GM23248 (cell line): ENCODE data around the gene FAM236A.
"Not testable (repeated sequence)": the region's sequence is repeated elsewhere in the genome, so short reads cannot be mapped to it uniquely, and the experiment has no call there.

Source experiments
- EZH2 ChIP-seq: fragments of 200-600 bp; sonication (generic); IDR thresholded peaks from 2 replicates; pipeline ENCODE4 v1.6.1; 2018; ENCODE audit warnings: antibody characterized with exemption, mild to moderate bottlenecking; ENCODE audit not compliant: insufficient read depth, poor library complexity, severe bottlenecking
- EZH2phosphoT487 ChIP-seq: fragments of 200-600 bp; sonication (generic); IDR thresholded peaks from 2 replicates; pipeline ENCODE4 v1.6.1; 2018; ENCODE audit warnings: antibody characterized with exemption, moderate library complexity, mild to moderate bottlenecking, low read depth; ENCODE audit not compliant: insufficient read depth

- TF ChIP-seq EZH2phosphoT487, EZH2: not testable (repeated sequence)
Observed at GRCh38 chrX:72959971-72960370, 22.0 kb downstream of the FAM236A start.
